Activated CD8-positive, alpha-beta memory T cell treated with anti-CD3 and anti-CD28 coated beads, Interleukin-2, amount 50 U/mL, for 1 hour (primary cell): ENCODE data around the gene SYNC.
"Not testable (repeated sequence)": the region's sequence is repeated elsewhere in the genome, so short reads cannot be mapped to it uniquely, and the experiment has no call there.

ENCODE experiments used
- DNase-seq: peaks from one replicate; pipeline ENCODE4 v3.0.0-alpha.2; 2020; ENCODE audit errors: extremely low read depth

The SYNC gene

DNA sequence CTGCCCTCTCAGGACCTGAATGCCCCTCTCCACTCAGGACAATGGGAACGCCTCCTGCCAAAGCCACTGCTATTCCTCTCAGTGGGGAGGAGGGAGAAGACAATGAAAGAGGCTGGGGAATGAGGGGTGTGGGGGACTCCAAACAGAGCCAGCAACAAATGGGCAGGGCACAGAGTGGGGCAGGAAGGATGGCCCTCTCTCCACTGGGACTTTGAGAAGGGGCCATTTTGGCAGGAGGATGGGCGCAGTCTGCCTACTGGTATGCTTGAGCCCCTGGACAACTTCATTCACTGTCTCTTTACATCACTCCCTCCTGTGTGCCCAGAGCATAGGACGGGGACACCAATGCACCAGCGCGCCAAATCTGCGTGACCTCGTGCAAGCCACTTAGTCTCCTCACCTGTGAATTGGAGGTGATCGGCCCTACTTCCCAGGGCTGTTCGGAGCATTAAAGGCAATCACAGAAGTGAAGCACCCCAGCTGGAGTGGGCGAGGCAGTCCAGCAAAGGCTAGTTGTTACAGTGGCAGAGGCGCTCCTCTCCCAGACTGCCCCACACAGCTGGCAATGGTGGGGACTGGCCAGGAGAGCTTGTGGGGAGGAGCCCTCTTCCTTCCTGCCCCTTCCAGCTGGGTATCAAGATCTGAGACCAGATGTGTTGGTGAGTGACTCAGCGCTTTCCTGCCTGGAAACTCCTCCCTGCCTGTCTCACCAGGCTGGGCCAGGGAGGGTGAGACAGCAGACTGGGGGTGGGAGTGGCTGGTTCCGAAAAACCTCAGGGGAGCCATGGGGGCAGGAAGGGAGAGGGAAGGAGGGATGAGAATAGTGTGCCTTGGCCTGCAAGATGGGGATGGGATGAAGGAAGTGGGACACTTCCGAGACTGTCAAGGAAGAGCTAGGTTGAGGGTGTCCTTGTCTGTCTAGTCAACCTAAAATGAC lies 22.4 kb upstream of the SYNC start:
- no peak for DNase-seq

DNA sequence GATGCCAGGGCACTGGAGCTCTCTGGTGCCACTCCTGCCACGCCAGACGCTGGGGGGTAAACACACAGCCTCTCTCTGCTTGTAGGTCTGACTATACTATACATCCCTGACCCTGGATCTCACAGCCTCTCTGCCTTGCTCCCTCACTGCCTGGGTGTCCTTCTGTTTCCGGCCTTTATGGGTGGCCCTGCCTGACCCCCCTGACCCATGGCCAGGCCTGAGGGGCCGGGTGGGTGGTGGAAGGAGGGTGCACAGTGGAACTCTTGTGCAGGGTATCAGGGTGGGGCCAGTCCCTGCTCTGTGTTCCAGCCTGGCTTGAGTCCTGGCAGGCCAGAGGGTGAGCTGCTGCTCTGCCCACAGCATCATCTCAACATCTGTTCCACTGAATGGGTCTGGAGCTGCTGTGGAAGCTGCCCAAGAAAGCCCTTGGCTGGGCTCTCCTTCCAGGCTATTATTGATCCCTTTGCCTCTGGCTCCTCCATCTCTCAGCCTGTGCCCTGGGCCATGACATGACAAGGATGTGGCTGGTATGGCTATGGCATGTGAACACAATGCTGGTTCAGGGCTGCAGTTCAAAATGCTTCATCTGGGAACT lies 17.2 kb upstream of the SYNC start:
- no peak for DNase-seq

DNA sequence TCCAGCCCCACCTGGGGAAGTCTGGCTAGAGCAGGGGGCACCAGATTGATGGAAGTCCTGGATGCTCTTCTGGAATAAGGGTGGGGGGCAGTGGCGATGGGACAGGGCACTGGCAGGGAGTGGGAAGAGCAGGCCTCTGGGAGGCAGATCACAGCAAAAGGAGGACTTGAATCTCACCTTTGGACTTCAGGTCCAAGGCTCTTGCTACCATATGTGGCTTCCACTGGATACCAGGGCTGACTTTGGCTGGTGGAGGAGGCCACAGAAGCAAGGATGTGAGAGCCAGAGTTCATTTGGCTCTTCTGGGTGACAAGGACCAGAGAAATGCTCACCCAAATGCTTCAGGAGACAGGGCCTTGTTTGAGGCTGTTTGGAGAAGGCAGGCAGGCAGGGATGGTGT lies 16.0 kb upstream of the SYNC start:
- no peak for DNase-seq

DNA sequence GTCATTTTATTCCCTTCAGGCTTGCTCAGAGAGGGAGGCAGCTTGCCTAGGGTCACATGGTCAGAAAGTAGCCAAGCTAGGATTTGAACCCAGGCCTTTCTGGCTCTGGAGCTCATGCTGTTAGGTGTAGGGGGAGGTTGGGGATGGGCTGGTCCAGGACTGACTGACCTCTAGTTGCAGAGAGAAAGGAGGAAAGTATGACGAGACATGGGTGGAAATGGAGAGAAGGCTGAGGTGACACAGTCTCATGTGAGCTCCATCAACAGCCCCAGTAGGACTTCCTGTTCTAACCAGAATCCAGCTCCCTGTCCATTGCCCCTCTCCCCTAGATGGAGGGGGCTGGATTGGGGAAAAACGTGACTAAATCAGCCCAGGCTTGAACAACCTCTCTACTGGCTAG lies 15.5 kb upstream of the SYNC start:
- DNase-seq: no peak

DNA sequence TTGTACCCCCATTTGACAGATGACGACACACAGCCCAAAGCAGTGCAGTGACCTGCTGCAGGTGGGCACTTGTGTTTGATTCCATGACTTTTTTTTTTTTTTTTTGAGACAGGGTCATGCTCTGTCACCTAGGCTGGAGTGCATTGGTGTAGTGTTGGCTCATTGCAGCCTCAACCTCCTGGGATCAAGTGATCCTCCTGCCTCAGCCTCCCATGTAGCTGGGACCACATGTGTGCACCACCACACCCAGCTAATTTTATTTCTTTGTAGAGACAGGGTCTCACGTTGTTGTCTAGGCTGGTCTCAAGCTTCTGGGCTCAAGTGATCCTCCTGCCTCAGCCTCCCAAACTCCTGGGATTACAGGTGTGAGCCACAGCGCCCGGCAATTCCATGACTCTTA lies 14.9 kb upstream of the SYNC start:
- no peak for DNase-seq

DNA sequence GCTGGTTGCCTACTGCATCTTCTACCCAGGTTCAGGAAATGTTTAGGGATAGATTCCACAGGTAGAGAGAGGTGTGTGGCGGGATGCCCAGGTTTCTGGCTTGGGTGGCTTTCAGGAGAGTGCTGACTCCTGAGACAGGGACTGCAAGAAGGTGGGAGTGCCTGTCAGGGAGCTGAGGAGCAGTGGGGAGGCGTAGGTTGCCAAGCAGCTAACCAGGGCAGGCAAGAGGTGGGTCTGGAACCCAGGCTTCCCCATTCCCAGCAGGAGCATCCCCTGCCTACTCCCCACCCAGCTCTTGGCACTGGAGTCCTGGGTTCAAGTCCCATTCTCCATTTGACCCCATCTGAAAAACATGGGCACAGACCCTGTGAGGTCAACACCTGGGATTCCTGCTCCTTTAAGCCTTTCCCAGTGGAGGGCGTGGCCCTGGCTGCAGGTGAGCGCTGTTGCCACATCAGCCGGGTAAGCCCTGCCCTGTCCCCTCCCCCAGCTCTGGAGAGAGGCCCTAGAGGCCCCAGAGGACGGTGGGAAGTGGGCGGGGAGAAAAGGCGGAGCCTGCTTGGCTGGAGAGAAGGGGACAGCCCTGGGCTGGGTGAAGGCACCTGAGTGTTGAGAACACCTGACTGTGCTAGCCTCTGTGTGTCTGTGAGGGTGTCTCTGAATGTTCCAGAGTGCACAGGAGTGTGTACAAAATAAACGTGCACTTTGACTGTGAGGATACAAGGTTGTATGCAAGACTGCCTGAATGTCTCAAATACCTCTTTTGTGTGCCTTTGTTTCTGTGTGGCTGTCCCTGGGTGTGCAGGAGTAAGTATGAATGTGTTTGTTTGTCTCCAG lies 14.0 kb upstream of the SYNC start:
- no peak for DNase-seq

DNA sequence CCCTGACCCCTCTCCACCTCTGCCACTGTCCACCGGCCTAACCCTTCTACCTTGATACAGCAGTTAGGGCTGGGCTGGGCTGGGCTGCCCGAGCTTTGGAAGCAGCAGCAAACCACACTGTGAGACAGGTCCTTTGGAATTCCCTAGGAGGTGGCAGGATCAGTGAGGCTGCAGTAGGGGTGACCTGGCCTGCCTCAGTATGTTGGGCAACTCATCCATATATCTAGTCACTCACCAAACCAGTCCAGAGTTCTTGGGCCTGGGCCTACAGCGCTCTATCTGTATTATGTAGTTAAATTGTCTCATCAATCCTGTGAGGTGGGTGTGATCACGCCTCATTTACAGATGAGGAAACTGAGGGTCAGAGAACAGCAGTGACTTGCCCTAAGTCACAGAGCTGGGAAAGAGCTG lies 13.3 kb upstream of the SYNC start:
- DNase-seq: no peak

DNA sequence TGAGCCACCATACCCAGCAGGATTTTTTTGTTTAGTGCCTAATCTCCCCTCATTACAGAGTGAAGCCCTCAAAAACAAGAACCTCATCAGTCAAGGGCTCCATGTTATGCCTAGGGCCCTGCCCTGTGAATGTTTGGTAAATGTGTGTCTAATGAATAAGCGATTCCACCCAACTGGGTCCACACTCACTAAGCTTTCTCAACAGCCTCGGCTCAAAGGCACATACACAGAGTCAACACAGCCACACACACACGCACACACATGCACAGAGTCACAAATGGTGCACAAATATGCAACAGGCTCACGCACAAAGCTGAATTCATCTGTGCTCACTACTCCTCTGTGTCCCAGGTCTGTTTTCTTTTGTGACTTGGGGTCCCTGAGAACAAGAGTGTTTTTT lies 11.7 kb upstream of the SYNC start:
- no peak for DNase-seq

DNA sequence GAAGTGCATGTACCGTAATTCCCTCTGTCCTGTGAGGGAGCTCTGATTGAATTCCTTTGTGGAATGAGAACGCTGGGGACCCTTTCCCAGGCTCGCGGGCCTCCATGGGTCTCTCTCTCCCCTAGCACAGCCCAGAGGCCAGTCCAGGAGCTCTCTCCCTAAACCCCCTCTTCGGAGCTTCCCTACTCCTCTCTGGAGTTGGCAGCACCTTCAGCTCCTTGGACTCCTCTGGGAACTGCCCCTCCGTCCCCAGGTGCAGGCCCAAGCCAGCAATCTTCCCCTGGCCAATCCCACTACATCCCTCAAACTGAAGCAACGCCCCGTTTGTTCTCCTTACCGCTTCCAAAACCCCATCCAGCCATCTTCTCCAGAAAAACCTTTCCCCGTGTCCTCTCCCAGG lies 10.5 kb upstream of the SYNC start:
- no peak for DNase-seq

DNA sequence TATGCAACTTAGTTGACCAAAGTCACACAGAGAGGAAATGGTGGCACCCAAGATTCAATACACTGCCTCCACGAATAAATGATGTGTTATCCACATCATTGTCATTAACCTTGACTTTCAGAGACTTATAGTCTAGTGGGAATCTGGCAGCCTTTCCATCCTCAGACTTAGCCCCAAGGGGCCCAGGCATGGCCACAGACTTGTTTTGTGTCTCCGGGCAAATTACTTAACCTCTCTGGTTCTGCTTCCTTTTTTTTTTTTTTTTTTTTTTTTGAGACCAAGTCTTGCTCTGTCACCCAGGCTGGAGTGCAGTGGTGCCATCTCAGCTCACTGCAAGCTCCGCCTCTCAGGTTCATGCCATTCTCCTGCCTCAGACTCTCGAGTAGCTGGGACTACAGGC lies 8.7 kb upstream of the SYNC start:
- DNase-seq: not testable (repeated sequence)

DNA sequence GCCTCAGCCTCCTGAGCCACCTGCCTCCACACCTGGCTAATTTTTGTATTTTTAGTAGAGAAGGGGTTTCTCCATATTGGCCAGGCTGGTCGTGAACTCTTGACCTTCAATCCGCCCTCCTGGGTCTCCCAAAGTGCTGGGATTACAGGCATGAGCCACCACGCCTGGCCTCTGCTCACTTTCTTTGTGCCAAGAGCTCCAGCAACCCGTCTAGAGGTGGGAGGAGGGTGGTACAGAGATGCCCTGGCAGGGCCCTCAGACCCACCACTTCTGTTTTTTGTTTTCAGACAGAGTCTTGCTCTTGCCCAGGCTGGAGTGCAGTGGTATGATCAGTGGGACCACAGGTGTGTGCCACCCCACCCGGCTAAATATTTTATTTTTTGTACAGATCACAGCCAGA lies 6.9 kb upstream of the SYNC start:
- DNase-seq: no peak

DNA sequence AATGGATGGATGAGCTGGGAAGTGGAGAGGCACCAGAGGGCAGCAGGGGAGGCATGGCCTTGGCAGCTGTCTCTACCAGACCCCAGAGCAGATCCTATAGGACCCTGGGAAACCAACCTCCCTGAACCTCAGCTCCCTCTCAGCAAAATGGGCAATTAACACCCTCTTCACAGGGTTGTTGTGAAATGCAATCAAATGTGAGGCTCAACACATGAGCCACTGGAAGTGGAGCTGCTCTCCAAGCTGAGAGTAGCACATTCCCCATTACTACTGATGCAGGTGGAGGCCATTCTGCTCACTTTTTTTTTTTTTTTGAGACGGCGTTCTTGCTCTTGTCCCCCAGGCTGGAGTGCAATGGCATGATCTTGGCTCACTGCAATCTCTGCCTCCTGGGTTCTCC lies 6.5 kb upstream of the SYNC start:
- DNase-seq: no peak

DNA sequence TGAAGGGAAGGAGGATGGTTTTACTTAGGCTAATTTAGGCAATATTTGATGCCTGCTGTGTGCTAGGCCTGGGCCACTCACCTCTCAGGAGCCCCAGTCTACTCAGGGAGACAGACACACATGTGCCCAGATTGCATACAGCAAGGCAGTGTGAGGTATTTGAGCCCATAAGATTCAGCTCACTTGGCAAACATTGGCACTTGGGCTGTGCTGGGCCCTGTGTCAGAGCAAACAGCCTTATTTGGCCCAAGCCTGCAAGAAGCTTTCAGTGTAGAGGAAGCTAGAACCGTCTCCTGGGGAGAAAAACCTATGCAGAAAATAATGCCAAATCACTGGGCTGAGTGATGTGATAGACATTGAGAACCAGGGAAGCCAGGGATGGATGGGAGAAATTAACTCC lies 3.9 kb upstream of the SYNC start:
- DNase-seq: no peak

DNA sequence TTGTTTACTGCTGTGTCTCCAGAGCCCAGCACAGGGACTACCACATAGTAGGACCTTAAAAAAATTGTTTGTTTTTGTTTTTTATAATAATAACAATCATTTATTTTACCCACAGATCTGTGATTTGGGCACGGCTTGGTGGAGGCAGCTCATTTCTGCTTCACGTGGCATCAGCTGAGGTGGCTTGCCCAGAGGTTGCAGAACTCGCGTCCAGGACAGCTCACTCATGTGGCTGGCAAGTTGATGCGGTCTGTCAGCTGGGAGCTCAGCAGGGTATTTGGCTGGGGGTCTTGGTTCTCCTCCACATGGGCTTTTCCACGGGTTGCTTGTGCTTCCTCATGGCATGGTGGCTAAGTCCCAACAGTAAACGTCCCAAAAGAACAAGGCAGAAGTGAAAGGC lies 2.9 kb upstream of the SYNC start:
- DNase-seq: no peak

DNA sequence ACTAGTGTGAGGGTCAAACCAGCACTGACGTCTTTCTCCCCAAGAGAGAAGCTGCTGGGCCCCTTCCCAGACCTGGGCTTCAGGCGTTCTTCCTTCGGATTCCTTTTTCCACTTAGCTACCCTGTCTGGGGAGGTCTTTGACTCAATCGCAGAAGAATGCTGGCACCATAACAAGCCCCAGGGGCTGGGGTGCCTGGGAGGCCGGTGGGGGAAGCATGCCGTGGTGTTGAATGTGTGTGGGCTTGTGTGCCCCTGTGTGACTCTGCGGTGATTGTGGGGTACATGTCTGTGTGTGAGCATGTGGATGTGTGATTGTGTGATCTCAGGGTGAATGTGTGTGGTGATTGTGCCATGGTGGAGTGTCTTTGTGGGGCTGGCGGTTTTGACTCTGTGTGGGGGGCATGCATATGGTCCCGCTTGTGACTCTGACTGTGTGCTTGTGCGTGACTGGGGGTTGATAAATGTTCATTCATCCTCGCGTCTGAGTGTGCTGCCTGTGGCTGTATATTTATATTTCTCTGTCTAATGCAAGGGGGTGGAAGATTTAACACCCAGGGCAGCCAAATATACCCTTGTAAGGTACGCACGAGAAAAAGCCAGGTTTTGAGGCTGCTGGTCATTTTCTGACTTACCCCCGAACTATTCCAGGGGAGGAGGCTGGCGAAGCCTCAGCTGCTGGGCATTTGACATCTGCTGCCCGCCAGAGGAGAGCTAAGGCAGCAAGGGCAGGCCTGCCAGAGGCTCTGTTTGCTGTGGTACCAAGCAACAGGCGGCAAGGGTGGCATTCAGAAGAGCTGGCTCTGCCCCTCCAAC lies 1.1 kb upstream of the SYNC start:
- DNase-seq: no peak

DNA sequence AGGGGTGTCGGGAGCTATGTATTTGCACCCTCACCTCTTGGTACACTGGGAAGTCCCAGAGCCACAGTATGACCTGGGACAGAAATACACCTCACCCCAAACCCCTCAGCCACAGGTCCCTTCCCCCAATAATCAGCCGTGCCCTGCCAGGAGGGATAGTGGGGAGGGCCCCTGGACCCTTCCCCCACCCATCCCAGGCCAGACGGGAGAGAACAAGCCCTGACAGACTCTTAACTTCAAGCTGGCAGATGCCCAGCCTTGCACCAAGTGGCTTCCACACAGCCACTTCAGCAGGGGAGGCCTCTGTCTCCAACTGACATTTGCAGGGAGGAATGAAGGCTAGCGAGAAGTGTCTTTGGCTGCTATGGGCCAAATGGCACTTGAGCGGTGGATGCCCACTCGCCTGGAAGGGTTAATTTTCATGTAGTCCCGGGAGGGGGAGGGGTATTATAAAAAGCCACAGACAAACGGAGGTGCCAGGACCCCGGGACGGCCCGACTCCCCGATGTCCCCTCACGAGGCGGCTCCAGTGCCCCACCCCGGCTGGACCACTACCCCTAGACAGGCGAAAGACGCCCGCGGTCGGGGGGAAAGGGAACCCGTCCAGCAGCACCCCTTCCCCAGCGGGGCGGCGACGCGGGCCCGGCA lies 495 bp downstream of the SYNC start:
- DNase-seq: no peak

DNA sequence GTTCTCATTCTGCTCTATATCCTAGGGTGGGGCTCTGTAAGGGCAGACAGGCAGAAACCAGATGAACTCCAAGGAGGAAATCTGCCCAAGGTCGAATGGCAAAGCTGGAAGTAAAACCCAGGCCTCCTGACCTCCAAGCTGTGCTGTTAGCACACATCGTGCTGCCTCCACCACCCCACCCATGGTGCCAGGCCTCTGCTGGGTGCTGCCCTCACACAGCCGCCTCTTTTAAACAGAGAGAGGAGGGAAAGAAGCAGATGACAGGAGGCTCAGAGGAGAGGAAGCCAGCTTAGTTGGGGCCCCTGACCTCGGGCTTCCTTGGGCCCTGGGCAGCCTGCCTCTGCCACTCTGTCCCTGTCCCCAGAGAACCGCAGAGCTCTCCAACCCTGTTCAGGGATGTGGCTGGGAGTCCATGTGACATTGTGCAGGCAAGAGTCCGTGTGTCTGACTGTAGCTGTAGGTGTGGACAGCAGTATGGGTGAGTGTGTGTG lies 1.1 kb downstream of the SYNC start:
- no peak for DNase-seq

DNA sequence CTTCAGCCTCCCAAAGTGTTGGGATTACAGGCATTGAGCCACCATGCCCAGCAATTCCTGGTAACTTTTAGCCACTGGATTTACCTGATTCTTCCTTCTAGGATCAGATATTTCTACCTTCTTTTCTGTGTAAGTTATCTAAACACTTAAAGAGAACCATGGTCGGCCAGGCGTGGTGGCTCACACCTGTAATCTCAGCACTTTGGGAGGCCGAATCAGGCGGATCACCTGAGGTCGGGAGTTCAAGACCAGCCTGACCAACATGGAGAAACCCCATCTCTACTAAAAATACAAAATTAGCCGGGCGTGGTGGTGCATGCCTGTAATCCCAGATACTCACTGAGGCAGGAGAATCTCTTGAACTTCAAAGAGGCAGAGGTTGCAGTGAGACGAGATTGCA lies 5.6 kb downstream of the SYNC start:
- DNase-seq: not testable (repeated sequence)

DNA sequence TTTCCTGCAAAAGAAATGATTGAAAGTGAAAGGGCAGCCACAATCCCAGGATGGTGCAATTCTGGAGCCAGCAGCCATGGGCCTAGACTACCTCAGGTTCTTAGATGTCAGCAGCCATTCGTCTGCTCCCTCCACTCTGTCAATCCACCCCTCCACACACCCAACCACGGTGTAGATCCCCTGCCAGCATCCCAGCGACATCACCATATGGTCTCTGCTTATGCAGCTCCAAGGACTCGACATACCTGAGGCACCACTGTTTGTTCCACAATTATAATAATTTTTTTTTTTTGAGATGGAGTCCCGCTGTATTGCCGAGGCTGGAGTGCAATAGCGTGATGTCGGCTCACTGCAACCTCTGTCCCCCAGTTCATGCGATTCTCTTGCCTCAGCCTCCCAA lies 6.5 kb downstream of the SYNC start:
- no peak for DNase-seq

DNA sequence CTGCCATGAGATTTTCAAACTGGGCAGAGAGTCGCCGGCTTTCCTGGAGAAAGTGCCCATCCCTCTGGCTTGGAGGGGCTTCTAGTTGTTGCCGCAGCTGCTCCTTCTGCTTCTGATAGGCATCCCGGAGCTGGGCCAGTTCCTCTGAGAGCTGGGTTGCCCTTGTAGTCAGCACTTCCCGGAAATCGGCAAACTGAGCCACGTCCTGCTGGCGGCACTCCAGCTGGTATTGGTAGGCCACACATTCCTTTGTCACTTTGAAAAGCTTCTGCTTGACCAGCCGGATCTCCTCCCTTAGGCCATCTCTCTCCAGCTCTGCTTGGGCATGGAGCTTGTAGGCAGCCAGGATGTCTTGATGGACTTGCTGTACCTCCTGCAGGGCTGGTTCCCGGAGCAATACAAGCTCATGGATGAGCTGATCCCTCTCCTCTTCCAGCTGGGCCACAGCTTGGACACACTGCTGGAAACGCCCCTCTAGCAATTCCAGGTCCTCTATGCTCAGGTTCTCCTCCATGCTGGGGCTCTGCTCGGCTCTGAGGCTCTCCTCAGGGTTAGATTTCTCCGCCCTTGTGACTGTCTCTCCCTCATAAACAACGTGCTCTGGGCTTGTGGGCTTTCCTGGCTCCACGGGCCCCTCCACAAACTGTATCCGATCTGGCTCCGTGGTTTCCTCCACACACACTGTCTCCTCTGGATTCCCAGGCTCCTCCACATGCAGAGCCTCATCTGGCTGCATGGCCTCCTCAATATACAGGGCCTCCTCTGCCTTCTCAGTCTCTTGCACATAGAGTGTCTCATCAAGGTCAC lies 7.3 kb downstream of the SYNC start:
- DNase-seq: no peak
